Measurements from ENCODE around the gene MADCAM1.

Gene MADCAM1

GRCh38 chr19:533364-534058, 37.2 kb downstream of the MADCAM1 start:
- TF ChIP-seq CTCF (IDR thresholded peaks at IDR 0.05; ENCODE audit: low read depth, low read length, missing control alignments), result no peak
- no peak for DNase-seq
- Histone ChIP-seq H3K27me3 (replicated peaks) (no peaks in the 10 kb centered on the region), H3K36me3 (replicated peaks) (peaks cover 14% of the 10 kb centered on the region), H3K4me3 (ENCODE audit: low read depth, low read length) (peak overlapping the region; percentile 82), H3K27ac (peak overlapping the region; percentile 83)
- in situ Hi-C loops (cut with HindIII; ENCODE audit: low pct_ligation_motif_present, low sequenced_read_pairs), result no loop called here

GRCh38 chr19:534088-534487, 37.8 kb downstream of the MADCAM1 start:
- no peak overlapping the region for H3K27ac ChIP-seq

GRCh38 chr19:535017-535835, 38.9 kb downstream of the MADCAM1 start:
- in situ Hi-C loops (cut with HindIII; ENCODE audit: low pct_ligation_motif_present, low sequenced_read_pairs), result no loop called here
- H3K27ac ChIP-seq, result no peak overlapping the region
- no peaks in the 10 kb centered on the region for H3K27me3 ChIP-seq (replicated peaks)
- TF ChIP-seq CTCF (IDR thresholded peaks at IDR 0.05; ENCODE audit: low read depth, low read length, missing control alignments), result peak; percentile 16
- no peak for DNase-seq
- peaks cover 24% of the 10 kb centered on the region for H3K36me3 ChIP-seq (replicated peaks)
- no peak overlapping the region for H3K4me3 ChIP-seq (ENCODE audit: low read depth, low read length)

More at GRCh38 chr19:534088-534487, 37.8 kb downstream of the MADCAM1 start:
- no peak for TF ChIP-seq CTCF (IDR thresholded peaks at IDR 0.05; ENCODE audit: low read depth, low read length, missing control alignments)
- Histone ChIP-seq H3K4me3 (ENCODE audit: low read depth, low read length) (no peak overlapping the region), H3K36me3 (replicated peaks) (peaks cover 18% of the 10 kb centered on the region), H3K27me3 (replicated peaks) (no peaks in the 10 kb centered on the region)
- DNase-seq, result no peak
- in situ Hi-C loops (cut with HindIII; ENCODE audit: low pct_ligation_motif_present, low sequenced_read_pairs), result no loop called here

- Histone ChIP-seq H3K27ac (no peak overlapping the region), H3K4me3 (ENCODE audit: low read depth, low read length) (no peak overlapping the region), H3K27me3 (replicated peaks) (no peaks in the 10 kb centered on the region), H3K36me3 (replicated peaks) (peaks cover 26% of the 10 kb centered on the region)
- TF ChIP-seq CTCF (IDR thresholded peaks at IDR 0.05; ENCODE audit: low read depth, low read length, missing control alignments), result no peak
- DNase-seq, result no peak
- in situ Hi-C loops (cut with HindIII; ENCODE audit: low pct_ligation_motif_present, low sequenced_read_pairs), result no loop called here
Measured at GRCh38 chr19:536031-536880, 40.0 kb downstream of the MADCAM1 start.

- TF ChIP-seq CTCF (IDR thresholded peaks at IDR 0.05; ENCODE audit: low read depth, low read length, missing control alignments), result no peak
- no peak overlapping the region for H3K4me3 ChIP-seq (ENCODE audit: low read depth, low read length)
- in situ Hi-C loops (cut with HindIII; ENCODE audit: low pct_ligation_motif_present, low sequenced_read_pairs), result no loop called here
- DNase-seq, result no peak
- H3K36me3 ChIP-seq (replicated peaks), result peaks cover 33% of the 10 kb centered on the region
- H3K27me3 ChIP-seq (replicated peaks), result no peaks in the 10 kb centered on the region
- no peak overlapping the region for H3K27ac ChIP-seq
Measured at GRCh38 chr19:536881-537404, 40.7 kb downstream of the MADCAM1 start.

All from brain microvascular endothelial cell (primary cell).